GM21717 (cell line): Measurements from ENCODE around the gene BUD23.
"Not testable (repeated sequence)": the region's sequence is repeated elsewhere in the genome, so short reads cannot be mapped to it uniquely, and the experiment has no call there.

Experiments used
- ATAC-seq: cut with Tn5 transposase; IDR thresholded peaks from one replicate; pipeline ENCODE4 v1.9.1; 2021; ENCODE audit warnings: mild to moderate bottlenecking, moderate library complexity; ENCODE audit not compliant: unreplicated experiment

BUD23 gene

GRCh38 chr7:73667344-73668102, 15.9 kb upstream of the BUD23 start, which contains the start of gene VPS37D:
Gene VPS37D, plus strand, starts transcription at chr7:73667831. Its CDS starts 128 bp downstream, at chr7:73667959.
- peak; percentile 87 for ATAC-seq

GRCh38 chr7:73668103-73668885, 15.1 kb upstream of the BUD23 start:
- peak; percentile 7 for ATAC-seq

GRCh38 chr7:73668886-73669230, 14.5 kb upstream of the BUD23 start:
- no peak for ATAC-seq

- ATAC-seq = no peak
Measured at GRCh38 chr7:73669288-73669701, 14.1 kb upstream of the BUD23 start.

GRCh38 chr7:73669858-73670385, 13.5 kb upstream of the BUD23 start:
- ATAC-seq = no peak

- no peak for ATAC-seq
Measured at GRCh38 chr7:73671322-73671661, 12.1 kb upstream of the BUD23 start.

- ATAC-seq = no peak
Measured at GRCh38 chr7:73671857-73672445, 11.4 kb upstream of the BUD23 start.

- ATAC-seq = no peak
Measured at GRCh38 chr7:73674468-73675124, 8.8 kb upstream of the BUD23 start.

- not testable (repeated sequence) for ATAC-seq
Measured at GRCh38 chr7:73676062-73676461, 7.3 kb upstream of the BUD23 start.

GRCh38 chr7:73678862-73679261, 4.5 kb upstream of the BUD23 start:
- ATAC-seq = no peak

GRCh38 chr7:73679709-73680108, 3.7 kb upstream of the BUD23 start:
- ATAC-seq = no peak

GRCh38 chr7:73680501-73680900, 2.9 kb upstream of the BUD23 start:
- no peak for ATAC-seq

GRCh38 chr7:73681031-73681430, 2.4 kb upstream of the BUD23 start:
- ATAC-seq = no peak

- ATAC-seq = no peak
Measured at GRCh38 chr7:73682745-73683055, 697 bp upstream of the BUD23 start.

- peak; percentile 5 for ATAC-seq
Measured at GRCh38 chr7:73683788-73684693, 644 bp downstream of the BUD23 start.

GRCh38 chr7:73685311-73685710, 1.9 kb downstream of the BUD23 start:
- no peak for ATAC-seq

GRCh38 chr7:73688288-73688687, 4.9 kb downstream of the BUD23 start:
- no peak for ATAC-seq

GRCh38 chr7:73690646-73691045, 7.2 kb downstream of the BUD23 start:
- no peak for ATAC-seq

GRCh38 chr7:73696372-73696771, 13.0 kb downstream of the BUD23 start:
- no peak for ATAC-seq

- no peak for ATAC-seq
Measured at GRCh38 chr7:73698410-73698809, 15.0 kb downstream of the BUD23 start.
